Caco-2 (cell line): Measurements from ENCODE around the gene DCHS1. TPM values are rescaled to one million over a fixed set of nuclear protein-coding genes. Genes with fewer than 3 reads are reported as not detected.

ENCODE experiments used
- BruUV-seq: library from RNA; stranded (reverse); fragments of 400-500 nt; replicated peaks from 2 replicates; lab custom pipeline; 2021; lab: Mats Ljungman, UMichigan
- CTCF ChIA-PET: fragments of 300-600 bp; sonication (Branson Sonifier 250); formaldehyde crosslinking; loops from one replicate; lab custom pipeline; 2022; ENCODE audit warnings: antibody characterized with exemption; lab: Charles Lee
- POLR2A ChIA-PET: fragments of 300-600 bp; sonication (Branson Sonifier 250); formaldehyde crosslinking; loops from one replicate; lab custom pipeline; 2022; ENCODE audit warnings: antibody characterized with exemption; lab: Charles Lee
- DNase-seq, 2 experiments: peaks; one replicate each; pipeline versions ENCODE4 v3.0.0 to v3.0.0-alpha.2; 2020 to 2022
- H3K27me3 ChIP-seq: replicated peaks from 2 replicates; pipeline ENCODE4 v1.6.0; 2011; ENCODE audit warnings: low read length; ENCODE audit not compliant: control insufficient read depth, insufficient read depth
- H3K36me3 ChIP-seq: 2 replicates; pipeline ENCODE4 v1.5.1; 2011; ENCODE audit warnings: low read length; ENCODE audit not compliant: control insufficient read depth, insufficient read depth
- H3K4me1 ChIP-seq: fragments of 250-450 bp; sonication (Bioruptor Pico); 2 replicates; pipeline ENCODE4 v1.5.1; 2020; ENCODE audit warnings: mild to moderate bottlenecking
- H3K4me3 ChIP-seq: 2 replicates; pipeline ENCODE4 v1.5.1; 2011; ENCODE audit warnings: low read depth, mild to moderate bottlenecking, control low read depth, low read length
- H3K9me3 ChIP-seq: fragments of 250-450 bp; sonication (Bioruptor Pico); 2 replicates; pipeline ENCODE4 v1.5.1; 2020; ENCODE audit warnings: mild to moderate bottlenecking, moderate library complexity
- H3K27ac Mint-ChIP-seq: one replicate; pipeline ENCODE4 v1.8.0; 2022; ENCODE audit warnings: mixed read lengths; ENCODE audit not compliant: unreplicated experiment
- H3K27me3 Mint-ChIP-seq: one replicate; pipeline ENCODE4 v1.8.0; 2022; ENCODE audit warnings: mixed read lengths; ENCODE audit not compliant: insufficient read depth, unreplicated experiment
- H3K36me3 Mint-ChIP-seq: one replicate; pipeline ENCODE4 v1.8.0; 2022; ENCODE audit warnings: mild to moderate bottlenecking, mixed read lengths; ENCODE audit not compliant: insufficient read depth, unreplicated experiment
- H3K4me1 Mint-ChIP-seq: one replicate; pipeline ENCODE4 v1.8.0; 2022; ENCODE audit warnings: low read depth, mixed read lengths; ENCODE audit not compliant: unreplicated experiment
- H3K4me3 Mint-ChIP-seq: one replicate; pipeline ENCODE4 v1.8.0; 2022; ENCODE audit warnings: mild to moderate bottlenecking, moderate library complexity, mixed read lengths; ENCODE audit not compliant: unreplicated experiment
- H3K9me3 Mint-ChIP-seq: one replicate; pipeline ENCODE4 v1.8.0; 2022; ENCODE audit warnings: mixed read lengths; ENCODE audit not compliant: unreplicated experiment
- CTCF ChIP-seq, 2 experiments: fragments of 200-600 bp in 1 of 2; IDR thresholded peaks; 1 replicate in 1 of 2; 2 replicates in 1 of 2; pipeline versions ENCODE4 v1.5.1 to v1.8.0; 2011 to 2022; ENCODE audit warnings: antibody characterized with exemption in 1 of 2, control low read depth in 1 of 2, inconsistent platforms in 1 of 2, low read depth in 1 of 2, low read length in 1 of 2, mild to moderate bottlenecking in 1 of 2, moderate library complexity in 1 of 2; ENCODE audit not compliant: insufficient read depth in 1 of 2, severe bottlenecking in 1 of 2, unreplicated experiment in 1 of 2
- intact Hi-C: fragments of 100-400 bp; cut with micrococcal nuclease; formaldehyde crosslinking; loops from one replicate; pipeline ENCODE4 v1.10.0; 2022; ENCODE audit not compliant: unreplicated experiment
- total RNA-seq: library from RNA; stranded (reverse); gene quantifications from 2 replicates; pipeline ENCODE4 v1.2.3, GENCODE V29; 2022

The DCHS1 gene
- total RNA-seq, 1 experiment from 2014 or later: 1.7 TPM

GRCh38 chr11:6603287-6604080 is 52.1 kb downstream of the DCHS1 start, which contains the start of the genes ILK and RRP8:
ILK (plus strand) TSS chr11:6603774; CDS start chr11:6604272, 498 bp downstream.
RRP8 (minus strand) TSS chr11:6603616; CDS start chr11:6603502, 114 bp downstream.
- BruUV-seq: no TSS peak
- H3K27me3 Mint-ChIP-seq: no peaks in the 10 kb centered on the region
- DNase-seq: peak; percentile 90 to 93

GRCh38 chr11:6602096-6602940 is 53.3 kb downstream of the DCHS1 start:
- H3K27ac Mint-ChIP-seq: no peak overlapping the region
- BruUV-seq: no TSS peak
- CTCF ChIA-PET: interaction anchor here (0.5 to 1.8 kb wide), 5 partner anchors 69 to 223 kb away, joined by 3 to 11 read pairs (median 5); partner anchors contain the start of genes MRPL17 and SMPD1
- H3K9me3 Mint-ChIP-seq: no peaks in the 10 kb centered on the region
- peaks cover 6% of the 10 kb centered on the region for H3K36me3 ChIP-seq
- no peak for TF ChIP-seq CTCF (IDR thresholded peaks at IDR 0.05; ENCODE audit: insufficient read depth in 1 of 2, low read depth in 1 of 2, low read length in 1 of 2, severe bottlenecking in 1 of 2, unreplicated experiment in 1 of 2)
- POLR2A ChIA-PET: interaction anchor here (0.6 to 2.2 kb wide), 3 partner anchors 81 to 182 kb away, joined by 3 to 10 read pairs (median 5); partner anchors contain the start of genes ARFIP2, MRPL17 and TIMM10B
- no peak for DNase-seq
- no peaks in the 10 kb centered on the region for H3K27me3 Mint-ChIP-seq
- H3K4me3 ChIP-seq: peak overlapping the region; percentile 60
- peaks cover 38% of the 10 kb centered on the region for H3K4me1 ChIP-seq
- H3K4me3 Mint-ChIP-seq: no peak overlapping the region
- H3K4me1 Mint-ChIP-seq: peaks cover 12% of the 10 kb centered on the region
- H3K9me3 ChIP-seq: no peaks in the 10 kb centered on the region
- H3K27me3 ChIP-seq: no peaks in the 10 kb centered on the region
- intact Hi-C loops: loop anchor here (2.0 kb wide), 1 partner anchor 118 kb away; no protein-coding TSS in a partner anchor
- peaks cover 15% of the 10 kb centered on the region for H3K36me3 Mint-ChIP-seq

More at GRCh38 chr11:6603287-6604080, 52.1 kb downstream of the DCHS1 start, which contains the start of the genes ILK and RRP8:
- TF ChIP-seq CTCF (IDR thresholded peaks at IDR 0.05; ENCODE audit: insufficient read depth in 1 of 2, low read depth in 1 of 2, low read length in 1 of 2, severe bottlenecking in 1 of 2, unreplicated experiment in 1 of 2): peak in 1 of 2 experiments; percentile 12
- ChIA-PET CTCF (interaction anchor here (0.7 to 1.8 kb wide), 7 partner anchors 15 to 224 kb away, joined by 3 to 11 read pairs (median 4); partner anchors contain the start of genes MRPL17 and TPP1), POLR2A (interaction anchor here (0.6 to 2.2 kb wide), 6 partner anchors 9 to 286 kb away, joined by 3 to 10 read pairs (median 6); partner anchors contain the start of genes ARFIP2, MRPL17 and TIMM10B)
- Mint-ChIP-seq H3K4me3 (no peak within 1 kb of the TSS), H3K36me3 (peaks cover 5% of the 10 kb centered on the region), H3K9me3 (no peaks in the 10 kb centered on the region), H3K27ac (no peak within 1 kb of the TSS), H3K4me1 (peaks cover 17% of the 10 kb centered on the region)
- intact Hi-C loops: loop anchor here (1.0 to 2.0 kb wide), 6 partner anchors 16 to 129 kb away; partner anchors contain the start of genes MRPL17 and TPP1
- Histone ChIP-seq H3K36me3 (peaks cover 6% of the 10 kb centered on the region), H3K27me3 (no peaks in the 10 kb centered on the region), H3K9me3 (no peaks in the 10 kb centered on the region), H3K4me3 (peak within 1 kb of the TSS; percentile 60), H3K4me1 (peaks cover 38% of the 10 kb centered on the region)
